ENCODE measurements around the gene MBD5.

MBD5 gene

GRCh38 chr2:148252646-148253045, 231.8 kb downstream of the MBD5 start:
- peaks cover 20 to 36% of the 10 kb centered on the region in 2 experiments for H3K36me3 ChIP-seq (ENCODE audit: control insufficient read depth in 1 of 2, insufficient read depth in 2 of 2, low read depth in 1 of 2, low read length in 2 of 2)
- no peaks in the 10 kb centered on the region for H3K27me3 ChIP-seq (ENCODE audit: control insufficient read depth in 1 of 2, insufficient read depth in 1 of 2, low read length in 2 of 2)
- 95% methylated on average over 2 of the region's 2 CpGs for WGBS
- no peak overlapping the region for H3K14ac ChIP-seq (ENCODE audit: low read length in 2 of 2)
- H3K4ac ChIP-seq (ENCODE audit: low read depth in 1 of 2, low read length in 2 of 2): no peak overlapping the region
- peaks cover 25% of the 10 kb centered on the region for H3K79me1 ChIP-seq (replicated peaks; ENCODE audit: low read length, poor library complexity, severe bottlenecking)
- H3K9me3 ChIP-seq (ENCODE audit: control insufficient read depth, low read length): peaks cover 13% of the 10 kb centered on the region
- no peak overlapping the region for H3K4me2 ChIP-seq (ENCODE audit: low read length, poor library complexity, severe bottlenecking)
- H3K4me1 ChIP-seq (ENCODE audit: control insufficient read depth, insufficient read depth, low read depth, low read length): peaks cover 5% of the 10 kb centered on the region
- no peak overlapping the region for H3K23ac ChIP-seq (ENCODE audit: low read length in 2 of 2)
- no peak overlapping the region for H2BK12ac ChIP-seq (ENCODE audit: low read length in 2 of 2)
- no peak overlapping the region for H4K8ac ChIP-seq (ENCODE audit: low read length)
- no peak overlapping the region for H2AFZ ChIP-seq (ENCODE audit: low read depth, low read length)
- H2BK120ac ChIP-seq (ENCODE audit: low read depth, low read length): no peak overlapping the region
- DNase-seq: no peak
- H2BK5ac ChIP-seq (ENCODE audit: low read depth, low read length, poor library complexity, severe bottlenecking): no peak overlapping the region
- no peak overlapping the region for H2AK5ac ChIP-seq (ENCODE audit: low read length, severe bottlenecking)
- no peak overlapping the region for H3K18ac ChIP-seq (ENCODE audit: low read depth in 1 of 2, low read length in 2 of 2)
- H3K27ac ChIP-seq (ENCODE audit: low read length, poor library complexity, severe bottlenecking): no peak overlapping the region
- H3K9ac ChIP-seq (ENCODE audit: low read length): no peak overlapping the region
- H3K4me3 ChIP-seq (ENCODE audit: insufficient read depth in 1 of 2, low read depth in 1 of 2, low read length in 2 of 2): no peak overlapping the region
- H4K91ac ChIP-seq (ENCODE audit: low read length): no peak overlapping the region
- H2BK15ac ChIP-seq (ENCODE audit: low read depth, poor library complexity, severe bottlenecking): no peak overlapping the region

GRCh38 chr2:148253685-148254084, 232.8 kb downstream of the MBD5 start:
- H3K27me3 ChIP-seq (ENCODE audit: control insufficient read depth in 1 of 2, insufficient read depth in 1 of 2, low read length in 2 of 2): no peaks in the 10 kb centered on the region
- H2AK5ac ChIP-seq (ENCODE audit: low read length, severe bottlenecking): no peak overlapping the region
- no peak overlapping the region for H3K14ac ChIP-seq (ENCODE audit: low read length in 2 of 2)
- H3K9ac ChIP-seq (ENCODE audit: low read length): no peak overlapping the region
- 97% methylated on average over 6 of the region's 6 CpGs for WGBS
- no peak overlapping the region for H4K8ac ChIP-seq (ENCODE audit: low read length)
- no peak overlapping the region for H3K4me3 ChIP-seq (ENCODE audit: insufficient read depth in 1 of 2, low read depth in 1 of 2, low read length in 2 of 2)
- no peak overlapping the region for H3K4ac ChIP-seq (ENCODE audit: low read depth in 1 of 2, low read length in 2 of 2)
- no peak overlapping the region for H3K18ac ChIP-seq (ENCODE audit: low read depth in 1 of 2, low read length in 2 of 2)
- no peak overlapping the region for H2BK5ac ChIP-seq (ENCODE audit: low read depth, low read length, poor library complexity, severe bottlenecking)
- H3K4me1 ChIP-seq (ENCODE audit: control insufficient read depth, insufficient read depth, low read depth, low read length): peaks cover 5% of the 10 kb centered on the region
- no peak overlapping the region for H2BK15ac ChIP-seq (ENCODE audit: low read depth, poor library complexity, severe bottlenecking)
- H3K9me3 ChIP-seq (ENCODE audit: control insufficient read depth, low read length): peaks cover 13% of the 10 kb centered on the region
- peaks cover 29 to 45% of the 10 kb centered on the region in 2 experiments for H3K36me3 ChIP-seq (ENCODE audit: control insufficient read depth in 1 of 2, insufficient read depth in 2 of 2, low read depth in 1 of 2, low read length in 2 of 2)
- H4K91ac ChIP-seq (ENCODE audit: low read length): no peak overlapping the region
- no peak overlapping the region for H2AFZ ChIP-seq (ENCODE audit: low read depth, low read length)
- no peak overlapping the region for H3K4me2 ChIP-seq (ENCODE audit: low read length, poor library complexity, severe bottlenecking)
- H3K79me1 ChIP-seq (replicated peaks; ENCODE audit: low read length, poor library complexity, severe bottlenecking): peaks cover 25% of the 10 kb centered on the region
- no peak overlapping the region for H2BK12ac ChIP-seq (ENCODE audit: low read length in 2 of 2)
- no peak overlapping the region for H2BK120ac ChIP-seq (ENCODE audit: low read depth, low read length)
- DNase-seq: no peak
- no peak overlapping the region for H3K27ac ChIP-seq (ENCODE audit: low read length, poor library complexity, severe bottlenecking)
- no peak overlapping the region for H3K23ac ChIP-seq (ENCODE audit: low read length in 2 of 2)

- Histone ChIP-seq H2BK15ac (ENCODE audit: low read depth, poor library complexity, severe bottlenecking) (no peak overlapping the region), H3K4ac (ENCODE audit: low read depth in 1 of 2, low read length in 2 of 2) (no peak overlapping the region), H3K27me3 (ENCODE audit: control insufficient read depth in 1 of 2, insufficient read depth in 1 of 2, low read length in 2 of 2) (no peaks in the 10 kb centered on the region), H4K8ac (ENCODE audit: low read length) (no peak overlapping the region), H2AFZ (ENCODE audit: low read depth, low read length) (no peak overlapping the region), H3K36me3 (ENCODE audit: control insufficient read depth in 1 of 2, insufficient read depth in 2 of 2, low read depth in 1 of 2, low read length in 2 of 2) (peaks cover 41 to 56% of the 10 kb centered on the region in 2 experiments), H3K23ac (ENCODE audit: low read length in 2 of 2) (no peak overlapping the region), H3K4me3 (ENCODE audit: insufficient read depth in 1 of 2, low read depth in 1 of 2, low read length in 2 of 2) (no peak overlapping the region), H3K4me2 (ENCODE audit: low read length, poor library complexity, severe bottlenecking) (no peak overlapping the region), H3K4me1 (ENCODE audit: control insufficient read depth, insufficient read depth, low read depth, low read length) (peaks cover 7% of the 10 kb centered on the region), H3K9ac (ENCODE audit: low read length) (no peak overlapping the region), H3K14ac (ENCODE audit: low read length in 2 of 2) (no peak overlapping the region), H3K18ac (ENCODE audit: low read depth in 1 of 2, low read length in 2 of 2) (no peak overlapping the region), H2BK12ac (ENCODE audit: low read length in 2 of 2) (no peak overlapping the region), H2BK120ac (ENCODE audit: low read depth, low read length) (no peak overlapping the region), H2AK5ac (ENCODE audit: low read length, severe bottlenecking) (no peak overlapping the region), H3K9me3 (ENCODE audit: control insufficient read depth, low read length) (peaks cover 13% of the 10 kb centered on the region), H3K27ac (ENCODE audit: low read length, poor library complexity, severe bottlenecking) (no peak overlapping the region), H3K79me1 (replicated peaks; ENCODE audit: low read length, poor library complexity, severe bottlenecking) (peaks cover 27% of the 10 kb centered on the region), H2BK5ac (ENCODE audit: low read depth, low read length, poor library complexity, severe bottlenecking) (no peak overlapping the region), H4K91ac (ENCODE audit: low read length) (no peak overlapping the region)
- 94% methylated on average over 8 of the region's 8 CpGs for WGBS
- no peak for DNase-seq
Measured at GRCh38 chr2:148255929-148256328, 235.0 kb downstream of the MBD5 start.

GRCh38 chr2:148257276-148257675, 236.4 kb downstream of the MBD5 start:
- H2BK15ac ChIP-seq (ENCODE audit: low read depth, poor library complexity, severe bottlenecking): no peak overlapping the region
- no peaks in the 10 kb centered on the region for H3K27me3 ChIP-seq (ENCODE audit: control insufficient read depth in 1 of 2, insufficient read depth in 1 of 2, low read length in 2 of 2)
- H3K4ac ChIP-seq (ENCODE audit: low read depth in 1 of 2, low read length in 2 of 2): no peak overlapping the region
- peaks cover 26% of the 10 kb centered on the region for H3K79me1 ChIP-seq (replicated peaks; ENCODE audit: low read length, poor library complexity, severe bottlenecking)
- H2AFZ ChIP-seq (ENCODE audit: low read depth, low read length): no peak overlapping the region
- no peak overlapping the region for H3K18ac ChIP-seq (ENCODE audit: low read depth in 1 of 2, low read length in 2 of 2)
- H3K9ac ChIP-seq (ENCODE audit: low read length): no peak overlapping the region
- no peak overlapping the region for H3K23ac ChIP-seq (ENCODE audit: low read length in 2 of 2)
- no peak overlapping the region for H3K4me3 ChIP-seq (ENCODE audit: insufficient read depth in 1 of 2, low read depth in 1 of 2, low read length in 2 of 2)
- H2BK120ac ChIP-seq (ENCODE audit: low read depth, low read length): no peak overlapping the region
- no peak overlapping the region for H3K27ac ChIP-seq (ENCODE audit: low read length, poor library complexity, severe bottlenecking)
- DNase-seq: no peak
- H3K36me3 ChIP-seq (ENCODE audit: control insufficient read depth in 1 of 2, insufficient read depth in 2 of 2, low read depth in 1 of 2, low read length in 2 of 2): peaks cover 41 to 56% of the 10 kb centered on the region in 2 experiments
- H2BK12ac ChIP-seq (ENCODE audit: low read length in 2 of 2): no peak overlapping the region
- WGBS: 98% methylated on average over 6 of the region's 6 CpGs
- H4K91ac ChIP-seq (ENCODE audit: low read length): no peak overlapping the region
- peaks cover 7% of the 10 kb centered on the region for H3K4me1 ChIP-seq (ENCODE audit: control insufficient read depth, insufficient read depth, low read depth, low read length)
- H3K14ac ChIP-seq (ENCODE audit: low read length in 2 of 2): no peak overlapping the region
- no peak overlapping the region for H2AK5ac ChIP-seq (ENCODE audit: low read length, severe bottlenecking)
- no peak overlapping the region for H2BK5ac ChIP-seq (ENCODE audit: low read depth, low read length, poor library complexity, severe bottlenecking)
- H3K9me3 ChIP-seq (ENCODE audit: control insufficient read depth, low read length): peaks cover 13% of the 10 kb centered on the region
- no peak overlapping the region for H4K8ac ChIP-seq (ENCODE audit: low read length)
- H3K4me2 ChIP-seq (ENCODE audit: low read length, poor library complexity, severe bottlenecking): no peak overlapping the region
